Hepatocyte (in vitro differentiated cells): ENCODE data around the gene TTC9. TPM values are rescaled to one million over a fixed set of nuclear protein-coding genes. Genes with fewer than 3 reads are reported as not detected.
A peak's percentile ranks its signal among the peaks of the same experiment; 100 is the strongest.

ENCODE experiments used
- DNase-seq: peaks from one replicate; pipeline ENCODE4 v3.0.0-alpha.2; 2016; ENCODE audit warnings: low spot score
- H2AFZ ChIP-seq: fragments of 200-600 bp; sonication (generic); 2 replicates; pipeline ENCODE4 v1.6.0; 2016; ENCODE audit warnings: antibody characterized with exemption, mild to moderate bottlenecking
- H3K27ac ChIP-seq: fragments of 200-600 bp; sonication (generic); 2 replicates; pipeline ENCODE4 v1.5.1; 2016; ENCODE audit warnings: mild to moderate bottlenecking
- H3K27me3 ChIP-seq: fragments of 200-600 bp; sonication (generic); 2 replicates; pipeline ENCODE4 v1.6.1; 2016
- H3K36me3 ChIP-seq: fragments of 200-600 bp; sonication (generic); replicated peaks from 2 replicates; pipeline ENCODE4 v1.5.1; 2016; ENCODE audit warnings: low read depth; ENCODE audit not compliant: insufficient read depth
- H3K4me1 ChIP-seq: fragments of 200-600 bp; sonication (generic); 2 replicates; pipeline ENCODE4 v1.5.1; 2016; ENCODE audit warnings: mild to moderate bottlenecking, moderate library complexity; ENCODE audit not compliant: insufficient read depth
- H3K4me2 ChIP-seq: fragments of 200-600 bp; sonication (generic); 2 replicates; pipeline ENCODE4 v1.6.0; 2016
- H3K4me3 ChIP-seq: fragments of 200-600 bp; sonication (generic); 2 replicates; pipeline ENCODE4 v1.5.1; 2016; ENCODE audit warnings: mild to moderate bottlenecking
- H3K79me2 ChIP-seq: fragments of 200-600 bp; sonication (generic); 2 replicates; pipeline ENCODE4 v1.6.0; 2017; ENCODE audit warnings: mild to moderate bottlenecking
- H3K9me2 ChIP-seq: fragments of 200-600 bp; sonication (generic); replicated peaks from 2 replicates; pipeline ENCODE4 v1.6.0; 2017; ENCODE audit warnings: mild to moderate bottlenecking; ENCODE audit not compliant: insufficient read depth
- H3K9me3 ChIP-seq: fragments of 200-600 bp; sonication (generic); 2 replicates; pipeline ENCODE4 v1.5.1; 2016; ENCODE audit warnings: low read depth, mild to moderate bottlenecking
- H4K20me1 ChIP-seq: fragments of 200-600 bp; sonication (generic); 2 replicates; pipeline ENCODE4 v1.6.0; 2016; ENCODE audit warnings: mild to moderate bottlenecking; ENCODE audit not compliant: insufficient read depth, poor library complexity, severe bottlenecking
- CTCF ChIP-seq: fragments of 200-600 bp; sonication (generic); IDR thresholded peaks from 2 replicates; pipeline ENCODE4 v1.5.1; 2016; ENCODE audit warnings: antibody characterized with exemption, mild to moderate bottlenecking; ENCODE audit not compliant: poor library complexity
- EZH2 ChIP-seq: fragments of 200-600 bp; sonication (generic); IDR thresholded peaks from 2 replicates; pipeline ENCODE4 v1.6.1; 2016; ENCODE audit warnings: antibody characterized with exemption, mild to moderate bottlenecking, borderline replicate concordance
- EZH2phosphoT487 ChIP-seq: fragments of 200-600 bp; sonication (generic); IDR thresholded peaks from one replicate; pipeline ENCODE4 v1.6.1; 2018; ENCODE audit warnings: antibody characterized with exemption, mild to moderate bottlenecking, low read depth, moderate library complexity; ENCODE audit not compliant: unreplicated experiment, severe bottlenecking
- WGBS: methylation state at CpG from one replicate; pipeline ENCODE4 v1.1.6; 2016; ENCODE audit warnings: low lambda C conversion rate; ENCODE audit errors: missing lambda C conversion rate; 5-methylcytosine and 5-hydroxymethylcytosine counted together
- polyA plus RNA-seq: library from polyadenylated mRNA; unstranded; fragments of >200 nt; fragmentation: Nextera tagmentation; extraction: Ambion mirVana; gene quantifications from 2 replicates; pipeline ENCODE4 v1.2.1, GENCODE V29; 2016
- total RNA-seq: library from RNA; depleted of rRNA; stranded (reverse); fragments of >200 nt; gene quantifications from 2 replicates; pipeline ENCODE4 v1.2.3, GENCODE V29; 2014

The TTC9 gene
- total and polyA plus RNA-seq, 2 experiments from 2014 or later, result 3.6 to 4.9 TPM

- H3K4me2 ChIP-seq, result peak overlapping the region; percentile 92
- 80% methylated on average over 1 of the region's 1 CpG for WGBS
- H3K9me2 ChIP-seq, result no peaks in the 10 kb centered on the region
- no peak for TF ChIP-seq EZH2phosphoT487
- TF ChIP-seq CTCF, result no peak
- TF ChIP-seq EZH2, result no peak
- no peaks in the 10 kb centered on the region for H3K27me3 ChIP-seq
- H3K36me3 ChIP-seq, result no peaks in the 10 kb centered on the region
- no peak for DNase-seq
- H3K9me3 ChIP-seq, result no peaks in the 10 kb centered on the region
- no peak overlapping the region for H3K27ac ChIP-seq
- H4K20me1 ChIP-seq, result peaks cover 26% of the 10 kb centered on the region
- peaks cover 53% of the 10 kb centered on the region for H3K79me2 ChIP-seq
- H3K4me1 ChIP-seq, result peaks cover 6% of the 10 kb centered on the region
- no peak overlapping the region for H2AFZ ChIP-seq
- H3K4me3 ChIP-seq, result peak overlapping the region; percentile 99
These were observed 42.4 kb upstream of the TTC9 start for GRCh38 chr14:70599345-70599744.

GRCh38 chr14:70600382-70601157 lies 41.1 kb upstream of the TTC9 start, which contains the start of gene MED6:
MED6 (minus strand) TSS chr14:70600655; CDS start chr14:70600637, 18 bp downstream.
- peak; percentile 97 for DNase-seq
- Histone ChIP-seq H3K4me2 (peak within 1 kb of the TSS; percentile 92), H3K9me3 (no peaks in the 10 kb centered on the region), H3K4me3 (peak within 1 kb of the TSS; percentile 99), H3K79me2 (peaks cover 47% of the 10 kb centered on the region), H3K27me3 (no peaks in the 10 kb centered on the region), H3K9me2 (no peaks in the 10 kb centered on the region), H3K36me3 (no peaks in the 10 kb centered on the region), H4K20me1 (peaks cover 26% of the 10 kb centered on the region), H2AFZ (peak within 1 kb of the TSS; percentile 98), H3K27ac (peak within 1 kb of the TSS; percentile 92), H3K4me1 (peaks cover 6% of the 10 kb centered on the region)
- under 1% methylated on average over 31 of the region's 43 CpGs for WGBS
- TF ChIP-seq CTCF (no peak), EZH2phosphoT487 (no peak)

DNA sequence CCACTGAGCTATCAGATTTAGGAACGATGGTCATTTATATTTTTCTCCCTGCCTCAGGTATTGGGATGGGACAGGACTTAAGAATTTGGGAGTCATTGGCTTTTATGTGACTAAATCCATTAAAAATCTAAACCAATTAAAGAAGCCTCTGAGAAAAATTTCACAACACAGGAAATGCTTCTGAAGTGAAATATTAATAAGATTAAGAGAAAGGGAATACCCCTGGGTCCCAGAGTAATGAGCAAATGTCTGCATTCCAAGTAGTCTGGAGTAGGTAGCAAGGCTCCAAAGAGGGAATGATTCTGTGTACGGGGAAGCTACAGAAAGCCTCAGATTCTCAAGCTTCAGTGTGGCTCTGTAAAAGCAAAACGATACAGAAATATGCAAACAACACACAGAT lies 40.6 kb upstream of the TTC9 start:
- Histone ChIP-seq H3K9me2 (no peaks in the 10 kb centered on the region), H3K9me3 (no peaks in the 10 kb centered on the region), H3K4me1 (peaks cover 6% of the 10 kb centered on the region), H4K20me1 (peaks cover 26% of the 10 kb centered on the region), H3K27ac (peak overlapping the region; percentile 59), H3K4me3 (peak overlapping the region; percentile 34), H3K36me3 (no peaks in the 10 kb centered on the region), H3K4me2 (peak overlapping the region; percentile 83), H3K27me3 (no peaks in the 10 kb centered on the region), H3K79me2 (peaks cover 42% of the 10 kb centered on the region), H2AFZ (peak overlapping the region; percentile 94)
- no peak for TF ChIP-seq EZH2
- no peak for TF ChIP-seq EZH2phosphoT487
- TF ChIP-seq CTCF, result no peak
- DNase-seq, result no peak
- WGBS, result 56% methylated on average over 3 of the region's 3 CpGs
